ENCODE results near the gene LAMA3. TPM values are rescaled to one million over a fixed set of nuclear protein-coding genes. Genes with fewer than 3 reads are reported as not detected.

The LAMA3 gene
- total RNA-seq, 1 donor from 2014 or later: 1.9 TPM

DNA sequence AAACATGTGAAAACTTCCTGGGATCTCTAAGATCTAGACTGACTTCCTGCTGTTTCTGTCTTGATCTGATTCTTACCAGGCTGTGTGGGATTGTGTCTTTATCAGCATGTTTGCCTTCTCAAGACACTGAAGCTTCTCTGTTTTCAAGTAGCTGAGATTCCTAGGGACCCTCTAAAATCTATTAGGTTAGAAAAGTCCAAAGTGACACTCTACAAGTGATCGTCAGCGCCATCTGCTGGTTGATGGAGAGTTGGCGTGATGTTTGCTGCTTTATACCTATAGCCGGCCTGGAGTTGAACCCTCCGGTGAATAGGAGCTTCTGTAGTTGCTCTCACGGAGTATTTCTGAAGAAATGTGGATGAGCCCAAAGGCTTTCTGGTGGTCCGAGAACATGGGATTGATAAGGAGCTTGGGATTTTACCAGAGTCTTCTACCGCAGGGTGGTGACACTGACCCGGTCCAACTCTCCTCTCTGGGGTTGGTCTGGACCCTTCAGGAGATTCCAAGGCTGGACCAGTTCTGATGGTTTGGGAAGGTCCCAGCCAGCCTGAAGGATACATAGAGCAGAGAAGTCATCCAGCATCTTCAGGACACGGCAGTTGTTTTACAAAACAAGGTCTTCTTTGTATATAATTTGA lies 229.3 kb downstream of the LAMA3 start:
- H3K27me3 Mint-ChIP-seq (ENCODE audit: low read depth): peaks cover 16% of the 10 kb centered on the region
- no peak overlapping the region for H3K27ac Mint-ChIP-seq (ENCODE audit: unreplicated experiment)
- DNase-seq (ENCODE audit: low spot score): no peak
- no peaks in the 10 kb centered on the region for H3K9me3 Mint-ChIP-seq (ENCODE audit: low read depth)
- H3K4me3 Mint-ChIP-seq (ENCODE audit: unreplicated experiment): no peak overlapping the region
- no peaks in the 10 kb centered on the region for H3K4me1 Mint-ChIP-seq (ENCODE audit: low read depth)
- TF ChIP-seq, protein P1, sequence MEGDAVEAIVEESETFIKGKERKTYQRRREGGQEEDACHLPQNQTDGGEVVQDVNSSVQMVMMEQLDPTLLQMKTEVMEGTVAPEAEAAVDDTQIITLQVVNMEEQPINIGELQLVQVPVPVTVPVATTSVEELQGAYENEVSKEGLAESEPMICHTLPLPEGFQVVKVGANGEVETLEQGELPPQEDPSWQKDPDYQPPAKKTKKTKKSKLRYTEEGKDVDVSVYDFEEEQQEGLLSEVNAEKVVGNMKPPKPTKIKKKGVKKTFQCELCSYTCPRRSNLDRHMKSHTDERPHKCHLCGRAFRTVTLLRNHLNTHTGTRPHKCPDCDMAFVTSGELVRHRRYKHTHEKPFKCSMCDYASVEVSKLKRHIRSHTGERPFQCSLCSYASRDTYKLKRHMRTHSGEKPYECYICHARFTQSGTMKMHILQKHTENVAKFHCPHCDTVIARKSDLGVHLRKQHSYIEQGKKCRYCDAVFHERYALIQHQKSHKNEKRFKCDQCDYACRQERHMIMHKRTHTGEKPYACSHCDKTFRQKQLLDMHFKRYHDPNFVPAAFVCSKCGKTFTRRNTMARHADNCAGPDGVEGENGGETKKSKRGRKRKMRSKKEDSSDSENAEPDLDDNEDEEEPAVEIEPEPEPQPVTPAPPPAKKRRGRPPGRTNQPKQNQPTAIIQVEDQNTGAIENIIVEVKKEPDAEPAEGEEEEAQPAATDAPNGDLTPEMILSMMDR (IDR thresholded peaks at IDR 0.05): peak; percentile 97
- H3K36me3 Mint-ChIP-seq (ENCODE audit: low read depth): no peaks in the 10 kb centered on the region

DNA sequence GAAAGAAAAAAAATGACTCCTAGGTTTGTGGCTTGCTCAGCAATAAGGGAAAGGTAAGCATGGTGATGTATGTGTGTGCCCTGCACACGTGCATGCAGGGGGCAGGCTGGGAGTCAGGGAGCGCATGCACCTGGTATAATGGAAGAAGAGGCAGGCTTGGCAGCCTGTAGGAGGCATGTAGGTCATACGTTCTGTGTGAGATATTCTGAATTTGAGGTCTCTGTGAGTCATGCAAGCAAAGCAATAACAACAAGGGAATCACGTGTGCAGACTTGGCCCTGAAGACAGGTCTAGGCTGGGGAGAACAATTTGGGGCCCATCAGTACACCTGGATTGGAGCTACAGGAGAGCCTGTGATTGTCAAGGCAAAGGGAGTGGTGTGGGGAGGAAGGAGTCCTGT lies 230.8 kb downstream of the LAMA3 start:
- Mint-ChIP-seq H3K27ac (ENCODE audit: unreplicated experiment) (no peak overlapping the region), H3K27me3 (ENCODE audit: low read depth) (peaks cover 16% of the 10 kb centered on the region), H3K4me3 (ENCODE audit: unreplicated experiment) (no peak overlapping the region), H3K9me3 (ENCODE audit: low read depth) (no peaks in the 10 kb centered on the region), H3K36me3 (ENCODE audit: low read depth) (no peaks in the 10 kb centered on the region), H3K4me1 (ENCODE audit: low read depth) (no peaks in the 10 kb centered on the region)
- TF ChIP-seq, protein P1 (IDR thresholded peaks at IDR 0.05): no peak
- DNase-seq (ENCODE audit: low spot score): no peak

DNA sequence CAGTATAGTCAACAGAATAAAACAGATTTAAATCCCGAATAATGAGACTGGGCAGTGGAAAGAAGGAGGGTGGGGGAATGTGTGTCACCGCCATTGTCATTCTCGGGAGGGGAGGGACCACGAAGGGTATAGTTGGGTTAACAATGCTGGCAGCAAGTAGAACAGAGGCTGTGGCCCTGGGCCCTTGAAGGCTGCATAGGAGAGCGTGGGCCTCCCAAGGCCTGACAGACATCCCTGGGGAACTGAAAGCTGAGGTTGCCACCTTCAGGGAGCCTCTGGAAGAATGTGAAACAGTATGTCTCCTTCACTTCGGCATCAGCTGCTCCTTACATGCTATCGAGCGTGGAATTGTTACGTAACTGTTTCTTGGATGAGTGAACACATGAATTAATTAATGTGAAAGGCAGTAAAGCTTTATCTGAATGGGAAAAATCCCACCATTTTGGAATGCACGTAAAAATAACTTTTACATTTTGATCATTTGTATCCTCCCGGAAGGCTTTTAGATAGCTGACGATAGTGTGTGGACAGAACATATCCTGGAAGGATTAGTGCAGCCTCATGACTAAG lies 232.5 kb downstream of the LAMA3 start:
- no peak overlapping the region for H3K4me3 Mint-ChIP-seq (ENCODE audit: unreplicated experiment)
- H3K36me3 Mint-ChIP-seq (ENCODE audit: low read depth): no peaks in the 10 kb centered on the region
- TF ChIP-seq, protein P1 (IDR thresholded peaks at IDR 0.05): no peak
- no peaks in the 10 kb centered on the region for H3K9me3 Mint-ChIP-seq (ENCODE audit: low read depth)
- H3K4me1 Mint-ChIP-seq (ENCODE audit: low read depth): peaks cover 4% of the 10 kb centered on the region
- no peak for DNase-seq (ENCODE audit: low spot score)
- peaks cover 16% of the 10 kb centered on the region for H3K27me3 Mint-ChIP-seq (ENCODE audit: low read depth)
- no peak overlapping the region for H3K27ac Mint-ChIP-seq (ENCODE audit: unreplicated experiment)

DNA sequence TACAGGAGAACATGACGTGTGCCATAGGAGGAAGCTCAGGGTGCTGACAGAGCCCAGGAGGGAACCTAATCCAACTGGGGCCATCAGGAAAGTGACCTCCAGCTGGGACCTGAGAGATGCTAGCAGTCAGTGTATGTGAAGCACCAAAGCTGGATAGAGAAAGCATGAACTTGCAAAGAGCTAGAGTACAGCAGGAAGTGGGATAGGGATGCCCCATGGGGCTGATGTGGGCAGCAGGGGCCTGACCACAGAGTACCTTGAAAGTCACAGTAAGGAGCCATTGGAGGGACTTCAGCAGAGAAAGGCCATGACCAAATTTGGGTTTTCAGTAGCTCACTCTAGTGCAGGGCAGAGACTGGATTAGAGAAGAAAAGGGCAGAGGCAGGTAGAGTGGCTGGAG lies 233.7 kb downstream of the LAMA3 start:
- Mint-ChIP-seq H3K9me3 (ENCODE audit: low read depth) (no peaks in the 10 kb centered on the region), H3K4me3 (ENCODE audit: unreplicated experiment) (no peak overlapping the region), H3K27ac (ENCODE audit: unreplicated experiment) (no peak overlapping the region), H3K27me3 (ENCODE audit: low read depth) (peaks cover 16% of the 10 kb centered on the region), H3K36me3 (ENCODE audit: low read depth) (no peaks in the 10 kb centered on the region), H3K4me1 (ENCODE audit: low read depth) (peaks cover 4% of the 10 kb centered on the region)
- no peak for DNase-seq (ENCODE audit: low spot score)
- TF ChIP-seq, protein P1 (IDR thresholded peaks at IDR 0.05): no peak

DNA sequence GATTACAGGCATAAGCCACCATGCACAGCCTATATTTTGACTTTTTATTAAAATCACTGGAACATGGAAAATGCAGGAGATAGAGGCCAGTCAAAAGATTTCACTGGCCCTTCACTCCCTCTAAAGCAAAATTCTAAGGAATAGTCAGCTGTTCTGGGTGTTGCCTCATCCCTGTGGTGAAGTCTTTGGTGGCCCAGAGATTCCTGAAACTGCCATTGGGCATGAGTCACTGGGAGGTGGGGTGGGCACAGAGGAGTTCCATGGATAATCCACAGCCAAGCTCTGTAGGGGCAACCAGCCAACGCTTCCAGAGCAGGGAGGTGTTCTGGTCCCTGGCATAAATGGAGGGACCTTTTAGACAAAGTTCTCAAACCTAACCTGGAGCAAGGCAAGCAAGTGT lies 235.6 kb downstream of the LAMA3 start:
- H3K36me3 Mint-ChIP-seq (ENCODE audit: low read depth): no peaks in the 10 kb centered on the region
- no peak for DNase-seq (ENCODE audit: low spot score)
- H3K27me3 Mint-ChIP-seq (ENCODE audit: low read depth): peaks cover 9% of the 10 kb centered on the region
- no peak overlapping the region for H3K4me3 Mint-ChIP-seq (ENCODE audit: unreplicated experiment)
- TF ChIP-seq, protein P1 (IDR thresholded peaks at IDR 0.05): no peak
- H3K4me1 Mint-ChIP-seq (ENCODE audit: low read depth): peaks cover 10% of the 10 kb centered on the region
- H3K27ac Mint-ChIP-seq (ENCODE audit: unreplicated experiment): no peak overlapping the region
- no peaks in the 10 kb centered on the region for H3K9me3 Mint-ChIP-seq (ENCODE audit: low read depth)

Measured in chondrocyte (in vitro differentiated cells).